SU-DHL-6 (cell line): ENCODE results near the gene CMSS1.

Source experiments
- H2AFZ ChIP-seq: fragments of 200-600 bp; sonication (generic); 2 replicates; pipeline ENCODE4 v1.6.1; 2014; ENCODE audit warnings: low read depth, mild to moderate bottlenecking, moderate library complexity, mixed read lengths, antibody characterized with exemption, low read length; ENCODE audit not compliant: severe bottlenecking
- H3F3A ChIP-seq: fragments of 200-600 bp; shearing (Covaris generic); 2 replicates; pipeline ENCODE4 v1.6.0; 2016; ENCODE audit warnings: antibody characterized with exemption, mild to moderate bottlenecking; ENCODE audit not compliant: insufficient read depth
- H3K27ac ChIP-seq: fragments of 200-600 bp; sonication (generic); 2 replicates; pipeline ENCODE4 v1.5.1; 2016; ENCODE audit warnings: low read depth, mild to moderate bottlenecking, low read length, moderate library complexity, mixed read lengths
- H3K27me3 ChIP-seq: fragments of 200-600 bp; sonication (generic), shearing (Covaris generic); 2 replicates; pipeline ENCODE4 v1.6.0; 2014; ENCODE audit warnings: mild to moderate bottlenecking, low read length
- H3K36me3 ChIP-seq: fragments of 200-600 bp; sonication (generic); 2 replicates; pipeline ENCODE4 v1.6.1; 2014; ENCODE audit warnings: mild to moderate bottlenecking, low read length, mixed read lengths
- H3K4me2 ChIP-seq: fragments of 300-600, 200-600 bp; shearing (Covaris generic), sonication (generic); 2 replicates; pipeline ENCODE4 v1.6.0; 2014; ENCODE audit warnings: low read length, low read depth, mild to moderate bottlenecking; ENCODE audit not compliant: poor library complexity, severe bottlenecking
- H3K4me3 ChIP-seq: fragments of 200-600 bp; sonication (generic); 2 replicates; pipeline ENCODE4 v1.5.1; 2014; ENCODE audit warnings: antibody characterized with exemption, low read length, mild to moderate bottlenecking, mixed read lengths; ENCODE audit not compliant: insufficient read depth, poor library complexity, severe bottlenecking
- H3K79me2 ChIP-seq: fragments of 200-600 bp; sonication (generic); 2 replicates; pipeline ENCODE4 v1.6.1; 2014; ENCODE audit warnings: mild to moderate bottlenecking, low read length, moderate library complexity; ENCODE audit not compliant: insufficient read depth
- H3K9ac ChIP-seq: fragments of 200-600 bp; sonication (generic); 2 replicates; pipeline ENCODE4 v1.7.0; 2014; ENCODE audit warnings: mild to moderate bottlenecking, low read length
- H3K9me2 ChIP-seq: fragments of 200-600 bp; sonication (generic); replicated peaks from 2 replicates; pipeline ENCODE4 v1.6.1; 2014; ENCODE audit warnings: low read length; ENCODE audit not compliant: insufficient read depth
- H3K9me3 ChIP-seq: fragments of 200-600 bp; sonication (generic); 2 replicates; pipeline ENCODE4 v1.6.1; 2014; ENCODE audit warnings: low read length, mixed read lengths; ENCODE audit not compliant: insufficient read depth
- H4K20me1 ChIP-seq: fragments of 200-600 bp; sonication (generic); 2 replicates; pipeline ENCODE4 v1.6.1; 2014; ENCODE audit warnings: low read depth, mild to moderate bottlenecking, antibody characterized with exemption, low read length, moderate library complexity, mixed read lengths
- EZH2phosphoT487 ChIP-seq: fragments of 200-600 bp; sonication (generic), shearing (Covaris generic); conservative IDR thresholded peaks from 2 replicates; pipeline ENCODE4 v1.6.1; 2018; ENCODE audit warnings: mild to moderate bottlenecking, antibody characterized with exemption, low read length, moderate library complexity, mixed read lengths
- TF ChIP-seq, protein P1 (sequence below): fragments of 200-600 bp; sonication (generic); IDR thresholded peaks from one replicate; pipeline ENCODE4 v1.5.1; 2017; ENCODE audit warnings: antibody characterized with exemption, mild to moderate bottlenecking, low read length, moderate library complexity; ENCODE audit not compliant: insufficient read depth, poor library complexity, severe bottlenecking

Gene CMSS1

DNA sequence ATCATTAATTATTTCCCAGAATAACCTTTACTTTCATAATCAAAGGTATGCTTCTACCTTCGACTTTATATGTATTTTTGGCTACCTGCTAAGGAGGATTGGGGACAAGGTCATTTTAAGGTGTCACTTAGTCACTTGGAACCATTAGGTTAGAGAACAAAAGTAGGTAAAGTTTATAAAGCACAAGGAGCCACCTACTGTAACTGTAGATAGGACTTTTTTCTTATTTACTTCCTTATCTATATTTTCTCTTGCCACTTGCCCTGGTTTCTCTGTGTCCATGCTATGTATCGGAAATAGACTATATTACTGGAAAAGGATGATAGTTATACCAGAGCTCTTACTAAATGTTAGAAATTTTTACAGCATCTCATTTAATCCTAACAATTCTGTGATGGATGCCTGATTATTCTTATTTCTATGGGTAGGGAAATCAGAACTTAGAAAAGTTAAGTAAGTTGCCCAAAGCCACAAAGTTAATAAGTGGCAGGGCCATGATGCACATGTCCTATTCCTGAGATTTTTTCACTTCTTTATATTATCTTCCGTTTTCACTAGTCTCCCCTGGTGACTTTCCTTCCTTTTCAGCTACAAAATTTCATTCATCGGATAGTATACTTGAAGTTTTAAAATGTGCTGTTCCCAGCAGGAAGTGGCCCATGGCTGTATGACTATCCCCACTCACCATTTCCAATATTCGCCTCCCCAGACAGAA lies 132.5 kb downstream of the CMSS1 start:
- Histone ChIP-seq H3K4me2 (no peak overlapping the region), H2AFZ (no peak overlapping the region), H3K9ac (no peak overlapping the region), H3K4me3 (no peak overlapping the region), H3K36me3 (no peaks in the 10 kb centered on the region), H3K9me3 (no peaks in the 10 kb centered on the region), H3K9me2 (no peaks in the 10 kb centered on the region), H3F3A (no peaks in the 10 kb centered on the region), H4K20me1 (no peaks in the 10 kb centered on the region; the same call in none of the 2 replicates), H3K79me2 (no peaks in the 10 kb centered on the region), H3K27ac (no peak overlapping the region), H3K27me3 (no peaks in the 10 kb centered on the region)
- no peak for TF ChIP-seq EZH2phosphoT487
- TF ChIP-seq, protein P1, sequence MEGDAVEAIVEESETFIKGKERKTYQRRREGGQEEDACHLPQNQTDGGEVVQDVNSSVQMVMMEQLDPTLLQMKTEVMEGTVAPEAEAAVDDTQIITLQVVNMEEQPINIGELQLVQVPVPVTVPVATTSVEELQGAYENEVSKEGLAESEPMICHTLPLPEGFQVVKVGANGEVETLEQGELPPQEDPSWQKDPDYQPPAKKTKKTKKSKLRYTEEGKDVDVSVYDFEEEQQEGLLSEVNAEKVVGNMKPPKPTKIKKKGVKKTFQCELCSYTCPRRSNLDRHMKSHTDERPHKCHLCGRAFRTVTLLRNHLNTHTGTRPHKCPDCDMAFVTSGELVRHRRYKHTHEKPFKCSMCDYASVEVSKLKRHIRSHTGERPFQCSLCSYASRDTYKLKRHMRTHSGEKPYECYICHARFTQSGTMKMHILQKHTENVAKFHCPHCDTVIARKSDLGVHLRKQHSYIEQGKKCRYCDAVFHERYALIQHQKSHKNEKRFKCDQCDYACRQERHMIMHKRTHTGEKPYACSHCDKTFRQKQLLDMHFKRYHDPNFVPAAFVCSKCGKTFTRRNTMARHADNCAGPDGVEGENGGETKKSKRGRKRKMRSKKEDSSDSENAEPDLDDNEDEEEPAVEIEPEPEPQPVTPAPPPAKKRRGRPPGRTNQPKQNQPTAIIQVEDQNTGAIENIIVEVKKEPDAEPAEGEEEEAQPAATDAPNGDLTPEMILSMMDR, result no peak

DNA sequence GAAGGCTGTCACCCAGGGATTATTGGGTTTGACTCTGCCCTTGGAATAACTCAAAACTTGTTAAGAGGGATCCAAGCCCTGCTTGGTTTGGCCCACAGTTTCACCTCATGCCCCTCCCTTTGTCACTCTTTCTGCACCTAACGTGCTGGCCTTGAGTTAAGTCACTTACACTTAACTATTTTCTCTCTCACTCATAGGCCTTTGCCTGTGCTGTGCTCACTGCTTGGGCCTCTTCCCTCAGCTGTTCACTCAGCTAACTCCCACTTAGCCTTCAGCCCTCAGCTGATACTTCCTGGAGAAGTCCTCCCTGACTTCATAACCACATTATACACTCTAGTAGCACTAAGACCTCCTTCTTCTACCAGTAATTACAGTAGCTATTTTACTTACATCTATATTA lies 133.3 kb downstream of the CMSS1 start:
- Histone ChIP-seq H3K27ac (no peak overlapping the region), H3K4me3 (no peak overlapping the region), H3K9me3 (no peaks in the 10 kb centered on the region), H2AFZ (no peak overlapping the region), H3K27me3 (no peaks in the 10 kb centered on the region), H3K9ac (no peak overlapping the region), H3F3A (no peaks in the 10 kb centered on the region), H3K9me2 (no peaks in the 10 kb centered on the region), H4K20me1 (no peaks in the 10 kb centered on the region; the same call in none of the 2 replicates), H3K79me2 (no peaks in the 10 kb centered on the region), H3K36me3 (no peaks in the 10 kb centered on the region), H3K4me2 (no peak overlapping the region)
- TF ChIP-seq, protein P1, result no peak
- no peak for TF ChIP-seq EZH2phosphoT487

DNA sequence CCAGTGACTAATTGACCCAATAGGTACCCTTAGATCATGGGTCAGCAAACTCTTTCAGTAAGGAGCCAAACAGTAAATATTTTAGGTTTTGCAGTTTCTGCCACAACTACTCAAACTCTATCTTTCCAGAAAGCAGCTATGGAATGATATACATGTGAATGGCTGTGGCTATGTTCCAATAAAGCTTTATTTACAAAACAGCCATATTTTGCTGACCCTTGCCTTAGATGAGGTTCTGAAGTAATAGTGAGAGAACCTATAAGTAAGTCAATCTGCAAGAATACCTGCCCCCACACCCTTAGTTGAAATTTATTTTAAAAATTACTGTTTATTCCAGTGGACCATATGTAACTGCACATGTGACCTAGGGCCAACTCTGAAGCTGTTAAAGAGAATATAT lies 134.0 kb downstream of the CMSS1 start:
- TF ChIP-seq EZH2phosphoT487, result no peak
- TF ChIP-seq, protein P1, result no peak
- Histone ChIP-seq H3F3A (no peaks in the 10 kb centered on the region), H2AFZ (no peak overlapping the region), H3K79me2 (no peaks in the 10 kb centered on the region), H3K9me2 (no peaks in the 10 kb centered on the region), H4K20me1 (no peaks in the 10 kb centered on the region; the same call in none of the 2 replicates), H3K27ac (no peak overlapping the region), H3K9ac (no peak overlapping the region), H3K4me3 (no peak overlapping the region), H3K36me3 (no peaks in the 10 kb centered on the region), H3K9me3 (no peaks in the 10 kb centered on the region), H3K4me2 (no peak overlapping the region), H3K27me3 (no peaks in the 10 kb centered on the region)
